GM19372 (cell line): ENCODE data around the gene FGF8.

ENCODE experiments used
- ATAC-seq: cut with Tn5 transposase; IDR thresholded peaks from one replicate; pipeline ENCODE4 v1.9.1; 2021; ENCODE audit warnings: mild to moderate bottlenecking, low read depth, moderate library complexity; ENCODE audit not compliant: unreplicated experiment

FGF8 gene

GRCh38 chr10:101744267-101744666, 31.6 kb downstream of the FGF8 start:
- no peak for ATAC-seq

GRCh38 chr10:101741938-101742337, 34.0 kb downstream of the FGF8 start:
- no peak for ATAC-seq

GRCh38 chr10:101736666-101737065, 39.2 kb downstream of the FGF8 start:
- no peak for ATAC-seq

GRCh38 chr10:101732096-101732495, 43.8 kb downstream of the FGF8 start:
- no peak for ATAC-seq

- ATAC-seq: no peak
Measured at GRCh38 chr10:101726115-101726387, 49.9 kb downstream of the FGF8 start.

- ATAC-seq: no peak
Measured at GRCh38 chr10:101725296-101726114, 50.4 kb downstream of the FGF8 start.

GRCh38 chr10:101724446-101724845, 51.5 kb downstream of the FGF8 start:
- no peak for ATAC-seq

GRCh38 chr10:101723176-101723575, 52.7 kb downstream of the FGF8 start:
- no peak for ATAC-seq

- no peak for ATAC-seq
Measured at GRCh38 chr10:101721806-101722205, 54.1 kb downstream of the FGF8 start.

- ATAC-seq: no peak
Measured at GRCh38 chr10:101720606-101721230, 55.2 kb downstream of the FGF8 start.
